GM18873 (cell line): Measurements from ENCODE around the gene SLC30A7.
"Not testable (repeated sequence)": the region's sequence is repeated elsewhere in the genome, so short reads cannot be mapped to it uniquely, and the experiment has no call there.

ENCODE experiments used
- ATAC-seq: cut with Tn5 transposase; IDR thresholded peaks from one replicate; pipeline ENCODE4 v1.9.1; 2021; ENCODE audit warnings: mild to moderate bottlenecking, moderate library complexity, moderate number of reproducible peaks; ENCODE audit not compliant: unreplicated experiment, low FRiP score

SLC30A7 gene

GRCh38 chr1:100895540-100896480 is at the start of gene SLC30A7:
Gene SLC30A7 (plus strand): TSS chr1:100896090. CDS start chr1:100896263, 173 bp downstream.
- peak; percentile 65 for ATAC-seq

- ATAC-seq = no peak
These were observed 48.4 kb upstream of the SLC30A7 start for GRCh38 chr1:100847361-100848082.

- no peak for ATAC-seq
These were observed 44.2 kb upstream of the SLC30A7 start for GRCh38 chr1:100851726-100852125.

- ATAC-seq = no peak
These were observed 42.9 kb upstream of the SLC30A7 start for GRCh38 chr1:100852976-100853375.

GRCh38 chr1:100855116-100855515 is 40.8 kb upstream of the SLC30A7 start:
- ATAC-seq = not testable (repeated sequence)

GRCh38 chr1:100860397-100860991 is 35.4 kb upstream of the SLC30A7 start:
- ATAC-seq = no peak

- no peak for ATAC-seq
These were observed 34.5 kb upstream of the SLC30A7 start for GRCh38 chr1:100861379-100861778.

GRCh38 chr1:100862591-100862990 is 33.3 kb upstream of the SLC30A7 start:
- ATAC-seq = no peak

- no peak for ATAC-seq
These were observed 29.6 kb upstream of the SLC30A7 start for GRCh38 chr1:100866041-100866900.

- ATAC-seq = no peak
These were observed 29.0 kb upstream of the SLC30A7 start for GRCh38 chr1:100866901-100867206.

- no peak for ATAC-seq
These were observed 27.4 kb upstream of the SLC30A7 start for GRCh38 chr1:100868364-100868995.

- no peak for ATAC-seq
These were observed 25.9 kb upstream of the SLC30A7 start for GRCh38 chr1:100869996-100870395.

- ATAC-seq = no peak
These were observed 21.5 kb upstream of the SLC30A7 start for GRCh38 chr1:100874433-100874832.

GRCh38 chr1:100875228-100875627 is 20.7 kb upstream of the SLC30A7 start:
- no peak for ATAC-seq

- ATAC-seq = no peak
These were observed 19.6 kb upstream of the SLC30A7 start for GRCh38 chr1:100876291-100876690.

- no peak for ATAC-seq
These were observed 16.5 kb upstream of the SLC30A7 start for GRCh38 chr1:100879422-100879821.

GRCh38 chr1:100881687-100882086 is 14.2 kb upstream of the SLC30A7 start:
- ATAC-seq = no peak

- ATAC-seq = no peak
These were observed 13.2 kb upstream of the SLC30A7 start for GRCh38 chr1:100882698-100883097.

GRCh38 chr1:100883963-100884362 is 11.9 kb upstream of the SLC30A7 start:
- ATAC-seq = no peak

GRCh38 chr1:100889007-100889406 is 6.9 kb upstream of the SLC30A7 start:
- not testable (repeated sequence) for ATAC-seq
